Esophagus squamous epithelium (tissue), 5 donors: Measurements from ENCODE around the gene TMEM59L. TPM values are rescaled to one million over a fixed set of nuclear protein-coding genes. Genes with fewer than 3 reads are reported as not detected.

ENCODE experiments used
- DNase-seq: peaks from one replicate; lab custom pipeline; 2025; lab: John Stamatoyannopoulos, UW
- H3K27ac ChIP-seq, 4 donors: fragments of 200-600 bp; sonication (generic); one replicate each; pipeline ENCODE4 v1.5.1; 2016 to 2019; ENCODE audit warnings: mild to moderate bottlenecking in 1 of 4
- H3K27me3 ChIP-seq, 4 donors: fragments of 200-600 bp; sonication (generic); 1 replicate in 3 of 4; 2 replicates in 1 of 4; pipeline versions ENCODE4 v1.5.1 to v1.6.0; 2017 to 2021; ENCODE audit warnings: antibody characterized with exemption in 1 of 4
- H3K36me3 ChIP-seq, 3 donors: fragments of 200-600 bp; sonication (generic); one replicate each; pipeline ENCODE4 v1.5.1; 2016 to 2019
- H3K4me1 ChIP-seq, 3 donors: fragments of 200-600 bp; sonication (generic); one replicate each; pipeline ENCODE4 v1.5.1; 2017 to 2019
- H3K4me3 ChIP-seq, 4 donors: fragments of 200-600 bp; sonication (generic); 1 replicate in 3 of 4; 2 replicates in 1 of 4; pipeline ENCODE4 v1.5.1; 2016 to 2019; ENCODE audit warnings: mild to moderate bottlenecking in 2 of 4, moderate library complexity in 1 of 4
- H3K9me3 ChIP-seq, 3 donors: fragments of 200-600 bp; sonication (generic); one replicate each; pipeline ENCODE4 v1.5.1; 2016 to 2019
- POLR2A ChIP-seq, 4 donors: fragments of 450-650 bp; IDR thresholded peaks; one replicate each; pipeline ENCODE4 v1.6.1; 2017; ENCODE audit warnings: antibody characterized with exemption in 4 of 4, mild to moderate bottlenecking in 4 of 4, moderate library complexity in 3 of 4
- WGBS, 2 donors: methylation state at CpG; one replicate each; pipeline ENCODE4 v1.1.5; 2018; 5-methylcytosine and 5-hydroxymethylcytosine counted together
- intact Hi-C: fragments of 100-400 bp; cut with DNase I; formaldehyde crosslinking; loops from one replicate; pipeline ENCODE4 v1.15.0; 2022
- total RNA-seq, 4 donors: library from RNA; depleted of rRNA; stranded (reverse); fragments of >200 nt; gene quantifications; one replicate each; pipeline ENCODE4 v1.1.0, GENCODE V29; 2016
- TF ChIP-seq, protein P1 (sequence below), 6 experiments: fragments of 450-650 bp in 4 of 6; fragments of 200-600 bp in 2 of 6; sonication (generic) in 2 of 6; IDR thresholded peaks; one replicate each; pipeline ENCODE4 v1.5.1; 2016 to 2019; ENCODE audit warnings: antibody characterized with exemption in 6 of 6, mild to moderate bottlenecking in 4 of 6, moderate library complexity in 4 of 6
- donor health status: DM: yes; HTN: yes; CAD: no.

TMEM59L gene
- total RNA-seq, 4 donors from 2014 or later: 0.18 to 2.7 TPM; not detected in 2

DNA sequence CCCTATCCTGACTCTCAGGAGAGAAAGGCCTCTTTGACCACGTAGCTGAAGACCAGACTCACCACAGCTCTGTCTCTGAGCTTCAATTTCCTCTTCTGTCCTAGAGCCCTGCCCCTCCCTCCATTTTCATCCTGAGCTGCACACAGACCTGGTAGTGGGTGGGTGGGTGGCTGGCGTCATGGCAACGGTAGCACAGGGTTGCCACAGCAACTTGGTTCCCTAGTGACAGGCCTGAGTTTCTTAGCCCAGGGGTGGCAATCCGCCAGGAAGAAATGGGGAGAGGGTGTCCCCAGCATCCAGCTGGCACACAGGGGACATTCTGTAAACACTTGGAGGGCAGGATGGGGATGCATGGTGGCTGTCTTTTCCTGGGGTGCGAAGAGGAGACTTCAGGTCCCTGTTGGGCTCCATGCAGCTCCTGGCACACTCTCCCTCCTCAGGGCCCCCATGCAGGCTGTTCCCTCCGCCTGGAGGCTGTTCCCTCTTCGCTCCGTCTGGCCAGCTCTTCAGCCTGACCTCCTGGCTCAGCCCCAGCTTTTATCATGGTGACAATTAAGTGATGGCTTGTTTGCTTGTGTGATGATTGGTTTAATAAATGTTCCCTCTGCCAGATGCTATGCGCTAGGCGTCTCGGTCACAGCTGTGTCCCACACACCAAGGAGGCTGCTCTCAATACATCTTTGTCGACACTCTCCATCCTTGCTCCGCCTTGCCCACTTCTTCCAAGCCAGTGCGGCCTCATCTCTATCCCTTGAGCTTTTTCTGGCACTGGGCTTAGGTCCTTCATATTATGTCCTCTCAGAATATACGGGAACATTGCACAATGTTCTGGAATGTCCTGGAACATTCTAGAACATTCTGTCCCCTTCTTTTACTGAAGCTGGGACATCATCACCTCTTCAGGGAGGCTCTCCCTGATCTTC is 16.8 kb downstream of the TMEM59L start:
- intact Hi-C loops: no loop called here

DNA sequence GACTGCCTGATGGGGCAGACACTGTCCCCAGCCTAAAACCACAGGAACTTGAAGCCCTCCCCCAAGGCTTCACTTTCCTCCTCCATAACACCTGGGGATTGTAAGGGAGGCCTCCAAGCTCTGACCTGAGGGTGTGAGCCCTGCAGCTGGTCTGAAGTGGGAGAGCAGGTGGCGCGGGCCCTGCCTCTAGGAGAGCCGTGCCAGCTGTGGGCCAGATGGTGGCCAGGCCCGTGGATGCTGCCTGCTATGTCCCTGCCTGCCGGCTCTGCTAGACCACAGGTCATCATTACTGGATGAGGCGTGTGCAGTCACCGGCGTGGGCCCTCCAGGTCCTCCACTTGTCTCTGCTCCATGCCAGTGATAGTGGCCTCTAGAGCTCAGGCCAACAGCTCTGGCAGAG is 20.7 kb downstream of the TMEM59L start:
- Histone ChIP-seq H3K27me3 (peaks cover 0 to 4% (median 0%) of the 10 kb centered on the region in 4 donors), H3K4me1 (peaks cover 26 to 45% (median 27%) of the 10 kb centered on the region in 3 donors), H3K9me3 (no peaks in the 10 kb centered on the region), H3K4me3 (no peak overlapping the region), H3K36me3 (no peaks in the 10 kb centered on the region), H3K27ac (no peak overlapping the region)
- intact Hi-C loops: no loop called here
- no peak for DNase-seq
- TF ChIP-seq, protein P1, sequence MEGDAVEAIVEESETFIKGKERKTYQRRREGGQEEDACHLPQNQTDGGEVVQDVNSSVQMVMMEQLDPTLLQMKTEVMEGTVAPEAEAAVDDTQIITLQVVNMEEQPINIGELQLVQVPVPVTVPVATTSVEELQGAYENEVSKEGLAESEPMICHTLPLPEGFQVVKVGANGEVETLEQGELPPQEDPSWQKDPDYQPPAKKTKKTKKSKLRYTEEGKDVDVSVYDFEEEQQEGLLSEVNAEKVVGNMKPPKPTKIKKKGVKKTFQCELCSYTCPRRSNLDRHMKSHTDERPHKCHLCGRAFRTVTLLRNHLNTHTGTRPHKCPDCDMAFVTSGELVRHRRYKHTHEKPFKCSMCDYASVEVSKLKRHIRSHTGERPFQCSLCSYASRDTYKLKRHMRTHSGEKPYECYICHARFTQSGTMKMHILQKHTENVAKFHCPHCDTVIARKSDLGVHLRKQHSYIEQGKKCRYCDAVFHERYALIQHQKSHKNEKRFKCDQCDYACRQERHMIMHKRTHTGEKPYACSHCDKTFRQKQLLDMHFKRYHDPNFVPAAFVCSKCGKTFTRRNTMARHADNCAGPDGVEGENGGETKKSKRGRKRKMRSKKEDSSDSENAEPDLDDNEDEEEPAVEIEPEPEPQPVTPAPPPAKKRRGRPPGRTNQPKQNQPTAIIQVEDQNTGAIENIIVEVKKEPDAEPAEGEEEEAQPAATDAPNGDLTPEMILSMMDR (IDR thresholded peaks at IDR 0.05): no peak
- no peak for TF ChIP-seq POLR2A (IDR thresholded peaks at IDR 0.05)
- WGBS, 2 donors: 74 to 88% methylated on average over 3 to 8 of the region's 8 CpGs

More for the DNA sequence above, 16.8 kb downstream of the TMEM59L start:
- H3K4me1 ChIP-seq: peaks cover 0 to 6% (median 4%) of the 10 kb centered on the region in 3 donors
- H3K36me3 ChIP-seq: no peaks in the 10 kb centered on the region
- no peaks in the 10 kb centered on the region for H3K9me3 ChIP-seq
- DNase-seq: no peak
- H3K27me3 ChIP-seq: peaks cover 0 to 4% (median 0%) of the 10 kb centered on the region in 4 donors
- H3K4me3 ChIP-seq: no peak overlapping the region
- H3K27ac ChIP-seq: peak overlapping the region; percentile 48 to 79 (median 60)
- WGBS, 2 donors: 64 to 67% methylated on average over 12 to 15 of the region's 15 CpGs
- TF ChIP-seq, protein P1 (IDR thresholded peaks at IDR 0.05): no peak
- no peak for TF ChIP-seq POLR2A (IDR thresholded peaks at IDR 0.05)

DNA sequence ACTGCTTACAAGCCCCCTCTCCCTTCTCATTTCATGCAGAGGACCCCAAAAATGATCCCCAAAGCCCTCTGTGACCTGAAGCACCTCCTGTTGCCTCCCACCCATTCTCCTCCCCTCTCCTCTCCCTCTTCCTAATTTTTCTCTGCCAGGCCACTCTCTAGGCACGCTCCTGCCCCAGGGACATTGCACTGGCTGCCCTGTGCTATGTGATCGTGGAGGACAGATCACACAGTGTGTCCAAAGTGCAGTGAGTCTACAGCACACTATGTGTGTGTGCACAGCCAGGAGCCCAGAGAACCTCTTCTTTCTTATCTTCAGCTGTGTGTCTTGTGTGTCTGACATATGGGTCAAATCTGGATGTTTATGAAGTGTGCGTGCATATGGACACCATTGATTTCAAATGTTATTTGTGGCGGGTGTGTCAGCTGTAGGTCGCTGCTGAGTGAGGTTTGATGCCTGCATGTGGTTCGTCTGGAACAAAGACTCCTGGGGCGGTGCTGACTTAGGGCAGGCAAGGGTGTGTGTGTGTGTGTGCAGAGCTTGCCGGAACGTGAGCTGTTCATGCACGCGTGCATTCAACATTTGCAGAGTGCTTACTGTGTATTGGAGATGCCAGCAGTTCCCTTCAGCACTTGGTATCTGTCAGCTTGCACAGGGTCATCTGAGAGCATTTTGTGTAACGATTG is 22.1 kb downstream of the TMEM59L start:
- Histone ChIP-seq H3K9me3 (no peaks in the 10 kb centered on the region), H3K4me1 (peaks cover 23 to 51% (median 27%) of the 10 kb centered on the region in 3 donors), H3K36me3 (no peaks in the 10 kb centered on the region), H3K27me3 (peaks cover 0 to 4% (median 0%) of the 10 kb centered on the region in 4 donors), H3K4me3 (no peak overlapping the region), H3K27ac (peak overlapping the region; percentile 75 to 92 (median 87))
- DNase-seq: no peak
- TF ChIP-seq, protein P1 (IDR thresholded peaks at IDR 0.05): no peak
- TF ChIP-seq POLR2A (IDR thresholded peaks at IDR 0.05): no peak
- intact Hi-C loops: no loop called here
- WGBS, 2 donors: 22 to 40% methylated on average over 9 to 12 of the region's 12 CpGs

DNA sequence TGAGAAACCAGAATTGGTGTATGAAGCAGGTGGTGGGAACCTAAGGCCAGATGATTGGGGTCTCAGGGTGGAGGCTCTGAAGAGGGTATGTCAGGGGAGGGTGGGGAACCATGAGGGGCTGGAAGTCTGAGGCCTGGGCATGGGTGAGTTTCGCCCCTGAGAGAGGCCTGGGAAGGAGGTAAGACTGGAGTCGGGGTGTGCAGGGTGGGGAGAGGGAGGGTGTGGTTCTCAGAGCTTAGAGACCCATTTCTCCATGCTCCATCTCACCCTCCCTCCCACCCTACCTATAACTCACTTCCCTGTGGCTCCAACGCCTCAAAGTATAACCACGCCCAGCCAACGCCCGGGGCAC is 23.1 kb downstream of the TMEM59L start:
- TF ChIP-seq POLR2A (IDR thresholded peaks at IDR 0.05): no peak
- TF ChIP-seq, protein P1 (IDR thresholded peaks at IDR 0.05): no peak
- H3K27me3 ChIP-seq: peaks cover 0 to 4% (median 0%) of the 10 kb centered on the region in 4 donors
- H3K36me3 ChIP-seq: no peaks in the 10 kb centered on the region
- H3K4me3 ChIP-seq: peak overlapping the region in 2 of 4 donors; percentile 79 to 91
- peak overlapping the region; percentile 75 to 92 (median 87) for H3K27ac ChIP-seq
- no peaks in the 10 kb centered on the region for H3K9me3 ChIP-seq
- 18 to 33% methylated on average over 2 to 6 of the region's 6 CpGs for WGBS, 2 donors
- peaks cover 23 to 52% (median 27%) of the 10 kb centered on the region in 3 donors for H3K4me1 ChIP-seq
- no peak for DNase-seq
- intact Hi-C loops: no loop called here
